Activated naive CD4-positive, alpha-beta T cell treated with anti-CD3 and anti-CD28 coated beads, Interleukin-2, amount 50 U/mL, for 72 hours (primary cell): ENCODE data around the gene C16orf92. TPM values are rescaled to one million over a fixed set of nuclear protein-coding genes. Genes with fewer than 3 reads are reported as not detected.

Experiments
- ATAC-seq, 2 donors: fragments of 150-1000 bp; cut with Tn5 transposase; 2 replicates each; pipeline ENCODE4 v1.10.0; 2021; ENCODE audit warnings: mild to moderate bottlenecking in 2 of 2, moderate library complexity in 2 of 2
- DNase-seq, 2 donors: peaks; one replicate each; pipeline ENCODE4 v3.0.0; 2021 to 2022; ENCODE audit warnings: low spot score in 2 of 2
- H3K27ac Mint-ChIP-seq, 2 donors: one replicate each; pipeline ENCODE4 v1.8.0; 2022; ENCODE audit warnings: mild to moderate bottlenecking in 2 of 2, mixed read lengths in 2 of 2
- H3K36me3 Mint-ChIP-seq, 2 donors: one replicate each; pipeline ENCODE4 v1.8.0; 2022; ENCODE audit warnings: mixed read lengths in 2 of 2
- H3K9me3 Mint-ChIP-seq, 2 donors: one replicate each; pipeline ENCODE4 v1.8.0; 2022; ENCODE audit warnings: mixed read lengths in 2 of 2
- total RNA-seq, 2 donors: library from RNA; stranded (reverse); gene quantifications; one replicate each; pipeline ENCODE4 v1.2.3, GENCODE V29; 2022

The C16orf92 gene
- total RNA-seq, 2 donors from 2014 or later = not detected

DNA sequence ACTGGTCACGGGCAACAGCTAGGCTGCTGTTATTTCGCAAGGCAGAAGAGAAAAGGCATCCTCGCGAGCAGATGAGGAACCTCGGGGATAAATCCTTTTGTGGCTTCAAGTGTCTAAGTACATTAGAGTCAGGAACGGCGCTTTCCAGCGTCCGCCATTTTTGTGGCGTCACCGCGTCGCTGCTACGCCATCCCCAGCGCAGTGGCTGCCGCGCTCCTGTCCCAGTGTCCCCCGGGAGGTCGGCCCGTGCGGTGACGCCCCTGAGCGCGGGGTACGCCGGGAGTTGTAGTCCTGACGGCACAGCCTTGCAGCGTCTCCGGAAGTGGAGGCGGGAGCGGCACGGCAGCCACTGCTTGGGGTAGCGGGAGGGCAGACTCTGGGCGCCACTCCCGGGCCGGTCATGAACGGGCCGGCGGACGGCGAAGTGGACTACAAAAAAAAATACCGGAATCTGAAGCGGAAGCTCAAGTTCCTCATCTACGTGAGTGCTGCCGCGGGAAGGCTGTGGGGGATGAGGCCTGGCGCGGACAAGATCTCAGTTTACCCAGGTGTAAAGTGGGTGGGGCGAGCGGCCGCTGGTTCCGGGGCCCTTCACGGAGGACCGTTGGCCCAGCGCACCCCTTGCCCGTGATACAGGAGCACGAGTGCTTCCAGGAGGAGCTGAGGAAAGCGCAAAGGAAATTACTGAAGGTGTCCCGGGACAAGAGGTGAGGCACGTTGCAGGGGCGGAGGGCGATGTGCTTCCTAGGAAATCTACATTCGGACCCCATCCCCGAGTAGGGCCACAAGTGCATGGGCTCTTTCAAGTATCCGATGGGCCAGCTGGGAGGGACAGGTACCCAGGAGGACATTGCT is 26.9 kb upstream of the C16orf92 start, which contains the start of gene INO80E:
TSS of gene INO80E (plus strand) at position 331 of the 855 bp plus-strand sequence. CDS start at position 401, 70 bp downstream.
- peak; percentile 99 for DNase-seq
- peak; percentile 99 for ATAC-seq
- no peaks in the 10 kb centered on the region for H3K9me3 Mint-ChIP-seq
- peaks cover 17 to 27% of the 10 kb centered on the region in 2 donors for H3K36me3 Mint-ChIP-seq
- H3K27ac Mint-ChIP-seq = peak within 1 kb of the TSS; percentile 98 to 99

GRCh38 chr16:29996766-29997250 is 26.2 kb upstream of the C16orf92 start:
- DNase-seq (no peak), ATAC-seq (no peak)
- H3K9me3 Mint-ChIP-seq = no peaks in the 10 kb centered on the region
- H3K27ac Mint-ChIP-seq = peak overlapping the region; percentile 98 to 99
- H3K36me3 Mint-ChIP-seq = peaks cover 17 to 27% of the 10 kb centered on the region in 2 donors

- no peak for ATAC-seq
- Mint-ChIP-seq H3K27ac (peak overlapping the region in 1 of 2 donors; percentile 69), H3K36me3 (peaks cover 17 to 24% of the 10 kb centered on the region in 2 donors)
Measured at GRCh38 chr16:29999605-30000004, 23.4 kb upstream of the C16orf92 start.

DNA sequence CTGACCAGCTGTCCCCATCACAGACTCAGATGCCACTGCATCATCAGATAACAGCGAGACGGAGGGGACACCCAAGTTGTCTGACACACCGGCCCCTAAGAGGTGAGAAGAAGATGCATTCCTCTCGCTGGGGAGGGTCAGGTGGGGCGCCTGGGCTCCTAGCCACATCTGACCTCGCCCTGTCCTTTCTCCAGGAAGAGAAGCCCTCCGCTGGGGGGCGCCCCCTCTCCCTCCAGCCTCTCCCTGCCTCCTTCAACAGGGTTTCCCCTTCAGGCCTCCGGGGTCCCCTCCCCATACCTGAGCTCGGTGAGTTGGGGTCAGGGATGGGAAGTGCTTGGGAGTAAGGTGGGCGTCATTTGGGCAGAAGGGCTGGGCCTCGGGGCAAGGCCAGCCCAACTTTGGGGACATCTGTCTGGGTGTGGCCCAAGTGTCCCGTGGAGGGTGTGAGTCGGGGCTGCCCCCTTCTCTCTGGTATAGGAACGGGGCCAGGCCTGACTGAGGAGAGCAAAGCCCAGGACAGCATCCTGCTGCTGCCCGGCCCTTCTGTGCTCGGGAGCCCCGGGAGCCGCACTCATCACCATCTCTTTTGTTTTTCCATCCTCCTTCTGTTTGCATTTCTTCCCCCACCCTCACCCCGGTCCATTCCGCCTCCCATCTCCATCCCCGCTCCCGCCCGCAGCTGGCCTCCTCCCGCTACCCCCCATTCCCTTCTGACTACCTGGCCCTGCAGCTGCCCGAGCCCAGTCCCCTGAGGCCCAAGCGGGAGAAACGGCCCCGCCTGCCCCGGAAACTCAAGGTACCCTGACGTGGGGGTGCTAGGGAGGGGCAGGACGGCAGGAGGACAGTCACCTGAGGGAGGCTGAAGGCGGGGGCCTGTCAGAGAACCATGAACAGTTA is 22.0 kb upstream of the C16orf92 start:
- Mint-ChIP-seq H3K27ac (no peak overlapping the region), H3K36me3 (peaks cover 11 to 15% of the 10 kb centered on the region in 2 donors), H3K9me3 (no peaks in the 10 kb centered on the region)
- ATAC-seq (no peak), DNase-seq (no peak)

More at GRCh38 chr16:29999605-30000004, 23.4 kb upstream of the C16orf92 start:
- H3K9me3 Mint-ChIP-seq = no peaks in the 10 kb centered on the region
- DNase-seq = no peak

DNA sequence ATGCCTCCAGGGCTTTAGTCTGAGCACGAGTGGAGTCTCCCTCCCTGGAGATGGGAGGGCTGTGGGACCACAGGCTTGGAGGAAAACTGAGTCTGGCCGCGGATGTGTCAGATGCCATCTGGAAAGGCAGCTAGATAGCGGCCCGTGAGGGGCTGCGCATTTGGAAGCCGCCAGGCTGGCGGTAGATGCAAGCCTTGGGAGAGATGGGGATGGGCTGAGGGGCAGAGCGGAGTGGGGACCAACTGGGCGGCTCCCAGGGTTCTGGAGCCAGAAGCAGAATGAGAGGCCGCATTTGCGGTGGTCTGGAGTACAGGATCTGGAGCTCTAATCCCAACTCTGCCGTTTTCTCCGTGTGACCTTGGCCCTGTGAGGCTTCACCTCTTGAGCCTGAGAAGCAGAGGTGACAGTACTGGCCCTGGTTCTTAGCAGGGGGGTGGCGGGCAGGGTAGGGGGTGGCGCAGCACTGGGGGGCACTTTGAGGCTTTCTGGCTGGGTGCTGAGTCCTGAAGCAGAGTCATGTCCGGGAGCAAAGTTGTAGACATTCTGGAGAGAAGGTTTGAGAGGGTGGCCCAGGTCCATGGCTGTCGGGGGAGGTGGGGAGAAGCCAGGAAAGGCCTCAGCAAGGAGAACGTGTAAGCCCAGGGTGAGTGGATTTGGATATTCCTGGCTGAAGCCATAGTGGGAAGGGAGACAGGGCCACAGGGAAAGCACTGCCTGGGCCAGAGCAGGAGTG is 20.2 kb upstream of the C16orf92 start:
- peak overlapping the region; percentile 67 to 69 for H3K27ac Mint-ChIP-seq
- no peak for ATAC-seq
- H3K36me3 Mint-ChIP-seq = peaks cover 0 to 4% of the 10 kb centered on the region in 2 donors
- DNase-seq = no peak
- H3K9me3 Mint-ChIP-seq = no peaks in the 10 kb centered on the region

- H3K9me3 Mint-ChIP-seq = no peaks in the 10 kb centered on the region
- DNase-seq (no peak), ATAC-seq (no peak)
- no peaks in the 10 kb centered on the region for H3K36me3 Mint-ChIP-seq
- peak overlapping the region in 1 of 2 donors; percentile 69 for H3K27ac Mint-ChIP-seq
Measured at GRCh38 chr16:30003670-30004423, 19.2 kb upstream of the C16orf92 start.

DNA sequence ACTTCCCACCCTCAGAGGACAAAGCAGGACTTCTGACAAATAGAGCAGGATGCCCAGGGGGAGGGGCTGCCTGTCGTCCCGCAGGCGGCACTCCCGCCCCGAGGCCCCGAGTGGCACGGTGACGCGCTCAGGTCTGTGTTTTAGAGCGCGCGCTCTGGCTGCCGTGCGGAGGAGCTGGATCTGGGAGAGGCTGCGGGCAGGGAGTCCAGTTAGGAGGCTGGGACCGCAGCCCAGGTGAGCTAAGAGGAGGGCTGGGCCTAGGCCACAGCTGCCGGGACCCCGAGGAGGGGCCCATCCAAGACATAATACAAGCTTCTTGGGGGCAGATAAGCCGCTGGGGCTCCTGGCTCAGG is 18.6 kb upstream of the C16orf92 start:
- no peak for DNase-seq
- peak in 1 of 2 donors; percentile 4 for ATAC-seq
- H3K9me3 Mint-ChIP-seq = no peaks in the 10 kb centered on the region
- no peaks in the 10 kb centered on the region for H3K36me3 Mint-ChIP-seq
- peak overlapping the region in 1 of 2 donors; percentile 55 for H3K27ac Mint-ChIP-seq

DNA sequence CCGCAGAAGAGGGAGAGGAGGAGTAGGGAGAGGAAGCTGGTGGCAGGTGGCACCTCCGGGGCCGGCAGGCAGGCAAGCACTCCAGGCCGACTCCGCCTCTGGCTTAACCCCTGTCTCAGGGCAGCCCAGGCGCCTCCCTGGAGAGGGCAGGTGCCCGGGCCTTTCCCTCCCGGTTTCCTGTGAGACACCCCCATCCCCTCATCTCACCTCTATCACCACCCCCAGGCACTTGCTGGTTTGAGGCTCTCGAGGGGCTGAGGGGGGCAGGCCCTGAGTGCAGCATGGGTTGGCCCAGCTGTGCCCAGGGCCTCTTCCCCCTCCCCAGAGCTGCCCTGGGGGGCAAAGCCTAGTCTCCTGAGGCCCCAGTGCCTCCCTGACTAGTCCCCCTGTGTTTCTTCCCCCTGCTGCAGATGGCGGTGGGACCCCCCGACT is 18.2 kb upstream of the C16orf92 start:
- Mint-ChIP-seq H3K36me3 (no peaks in the 10 kb centered on the region), H3K9me3 (no peaks in the 10 kb centered on the region), H3K27ac (peak overlapping the region in 1 of 2 donors; percentile 55)
- peak; percentile 12 to 25 for ATAC-seq
- DNase-seq = no peak

DNA sequence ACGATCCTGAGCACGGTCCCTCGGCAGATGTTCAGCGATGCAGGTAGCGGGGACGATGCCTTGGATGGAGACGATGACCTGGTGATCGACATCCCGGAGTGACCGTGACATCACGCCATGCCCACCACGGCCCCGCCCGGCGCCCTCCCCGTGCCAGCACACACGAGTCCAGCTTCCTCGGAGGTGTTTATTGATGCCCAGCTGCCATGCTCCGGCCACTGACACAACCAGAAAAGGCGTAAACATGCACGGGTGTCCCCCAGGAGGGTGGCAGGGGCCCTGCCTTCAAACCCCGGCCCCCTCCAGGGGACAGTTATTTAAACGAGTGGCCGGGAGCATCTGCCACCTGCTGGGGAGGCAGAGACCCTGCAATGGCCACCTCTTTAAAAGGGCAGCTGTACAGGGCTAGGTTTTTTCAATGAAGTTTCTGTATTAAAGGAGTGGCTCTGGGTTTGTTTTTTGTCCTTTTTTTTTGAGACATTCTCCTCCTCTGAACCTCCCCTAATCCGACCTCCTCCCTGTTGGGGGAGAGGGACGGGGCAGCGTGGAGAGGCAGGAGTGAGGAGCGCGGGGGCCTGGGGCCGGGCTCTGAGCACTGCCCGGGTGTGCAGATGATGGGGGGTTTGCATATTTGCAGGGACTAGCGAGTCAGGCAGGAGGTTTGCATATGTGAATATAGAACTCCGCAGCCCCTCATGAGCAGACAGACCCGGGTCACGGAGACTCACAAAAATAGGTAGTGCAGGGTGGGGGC is 17.5 kb upstream of the C16orf92 start:
- DNase-seq = peak in 1 of 2 donors; percentile 44
- H3K36me3 Mint-ChIP-seq = no peaks in the 10 kb centered on the region

DNA sequence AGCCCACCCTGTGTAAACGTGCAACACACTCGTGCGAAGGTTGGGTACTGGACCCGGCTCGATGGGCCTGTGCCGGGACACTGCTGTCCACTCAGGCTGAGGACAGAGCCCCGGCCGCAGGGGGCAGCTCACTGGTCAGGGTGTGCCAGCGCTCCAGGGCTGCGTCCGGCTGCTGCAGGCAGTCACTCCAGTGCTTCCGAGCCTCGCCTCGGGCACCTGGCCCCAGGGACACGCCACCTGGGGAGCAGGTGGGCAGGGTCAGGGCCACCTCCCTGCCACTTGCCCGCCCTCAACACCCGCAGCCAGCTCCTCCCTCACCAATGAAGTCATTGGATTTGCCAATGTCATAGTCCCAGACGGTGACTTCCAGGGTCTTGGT is 16.9 kb upstream of the C16orf92 start:
- DNase-seq (no peak), ATAC-seq (no peak)
- no peak overlapping the region for H3K27ac Mint-ChIP-seq
- H3K9me3 Mint-ChIP-seq = no peaks in the 10 kb centered on the region
- H3K36me3 Mint-ChIP-seq = no peaks in the 10 kb centered on the region

More for the DNA sequence above, 17.5 kb upstream of the C16orf92 start:
- Mint-ChIP-seq H3K27ac (no peak overlapping the region), H3K9me3 (no peaks in the 10 kb centered on the region)
- peak; percentile 59 to 62 for ATAC-seq

GRCh38 chr16:30006659-30007377 is 16.2 kb upstream of the C16orf92 start:
- H3K9me3 Mint-ChIP-seq = no peaks in the 10 kb centered on the region
- no peak for ATAC-seq
- H3K36me3 Mint-ChIP-seq = no peaks in the 10 kb centered on the region
- no peak overlapping the region for H3K27ac Mint-ChIP-seq
- no peak for DNase-seq

- H3K36me3 Mint-ChIP-seq = no peaks in the 10 kb centered on the region
Measured at GRCh38 chr16:30007378-30007895, 15.6 kb upstream of the C16orf92 start.

GRCh38 chr16:30009085-30009862 is 13.7 kb upstream of the C16orf92 start:
- no peak for DNase-seq

More at GRCh38 chr16:30007378-30007895, 15.6 kb upstream of the C16orf92 start:
- H3K27ac Mint-ChIP-seq = peak overlapping the region; percentile 22 to 59
- DNase-seq (no peak), ATAC-seq (no peak)
- H3K9me3 Mint-ChIP-seq = no peaks in the 10 kb centered on the region

More at GRCh38 chr16:30009085-30009862, 13.7 kb upstream of the C16orf92 start:
- Mint-ChIP-seq H3K36me3 (no peaks in the 10 kb centered on the region), H3K27ac (no peak overlapping the region), H3K9me3 (no peaks in the 10 kb centered on the region)
- ATAC-seq = no peak
